ENCODE data around the gene DPT.

Gene DPT

GRCh38 chr1:168735974-168736373, 7.0 kb upstream of the DPT start:
- no peak for DNase-seq (ENCODE audit: low read depth in 3 of 3)

GRCh38 chr1:168734946-168735345, 5.9 kb upstream of the DPT start:
- no peak for DNase-seq (ENCODE audit: low read depth in 3 of 3)

- no peak for DNase-seq (ENCODE audit: low read depth in 3 of 3)
These were observed 5.3 kb upstream of the DPT start for GRCh38 chr1:168734271-168734670.

- DNase-seq (ENCODE audit: low read depth in 3 of 3), result no peak
These were observed 4.2 kb upstream of the DPT start for GRCh38 chr1:168733241-168733640.

- DNase-seq (ENCODE audit: low read depth in 3 of 3), result no peak
These were observed 3.7 kb upstream of the DPT start for GRCh38 chr1:168732736-168733135.

- no peak for DNase-seq (ENCODE audit: low read depth in 3 of 3)
These were observed 2.4 kb upstream of the DPT start for GRCh38 chr1:168731244-168731953.

GRCh38 chr1:168729405-168729802, 398 bp upstream of the DPT start:
- DNase-seq (ENCODE audit: low read depth in 3 of 3), result no peak

GRCh38 chr1:168726719-168727118, 2.3 kb downstream of the DPT start:
- DNase-seq (ENCODE audit: low read depth in 3 of 3), result no peak

GRCh38 chr1:168726281-168726680, 2.7 kb downstream of the DPT start:
- DNase-seq (ENCODE audit: low read depth in 3 of 3), result no peak

GRCh38 chr1:168725831-168726230, 3.2 kb downstream of the DPT start:
- no peak for DNase-seq (ENCODE audit: low read depth in 3 of 3)

- DNase-seq (ENCODE audit: low read depth in 3 of 3), result no peak
These were observed 3.9 kb downstream of the DPT start for GRCh38 chr1:168725060-168725459.

- no peak for DNase-seq (ENCODE audit: low read depth in 3 of 3)
These were observed 6.0 kb downstream of the DPT start for GRCh38 chr1:168723000-168723399.

- DNase-seq (ENCODE audit: low read depth in 3 of 3), result no peak
These were observed 8.2 kb downstream of the DPT start for GRCh38 chr1:168720839-168721238.

- no peak for DNase-seq (ENCODE audit: low read depth in 3 of 3)
These were observed 9.5 kb downstream of the DPT start for GRCh38 chr1:168719306-168720111.

- DNase-seq (ENCODE audit: low read depth in 3 of 3), result no peak
These were observed 10.8 kb downstream of the DPT start for GRCh38 chr1:168717906-168718891.

GRCh38 chr1:168714012-168714411, 15.0 kb downstream of the DPT start:
- no peak for DNase-seq (ENCODE audit: low read depth in 3 of 3)

- no peak for DNase-seq (ENCODE audit: low read depth in 3 of 3)
These were observed 19.3 kb downstream of the DPT start for GRCh38 chr1:168709405-168710363.

GRCh38 chr1:168708698-168709404, 20.2 kb downstream of the DPT start:
- DNase-seq (ENCODE audit: low read depth in 3 of 3), result no peak

- no peak for DNase-seq (ENCODE audit: low read depth in 3 of 3)
These were observed 22.5 kb downstream of the DPT start for GRCh38 chr1:168706391-168706992.
